Loucy (cell line): ENCODE data around the gene GUCY1A2.

Source experiments
- CTCF ChIP-seq: fragments of 200-600 bp; sonication (generic); conservative IDR thresholded peaks from 2 replicates; pipeline ENCODE4 v1.5.1; 2014; ENCODE audit warnings: mild to moderate bottlenecking, antibody characterized with exemption, low read length
- EZH2phosphoT487 ChIP-seq: fragments of 200-600 bp; IDR thresholded peaks from 2 replicates; pipeline ENCODE4 v1.6.1; 2018; ENCODE audit warnings: antibody characterized with exemption, mild to moderate bottlenecking, moderate library complexity, borderline replicate concordance

DNA sequence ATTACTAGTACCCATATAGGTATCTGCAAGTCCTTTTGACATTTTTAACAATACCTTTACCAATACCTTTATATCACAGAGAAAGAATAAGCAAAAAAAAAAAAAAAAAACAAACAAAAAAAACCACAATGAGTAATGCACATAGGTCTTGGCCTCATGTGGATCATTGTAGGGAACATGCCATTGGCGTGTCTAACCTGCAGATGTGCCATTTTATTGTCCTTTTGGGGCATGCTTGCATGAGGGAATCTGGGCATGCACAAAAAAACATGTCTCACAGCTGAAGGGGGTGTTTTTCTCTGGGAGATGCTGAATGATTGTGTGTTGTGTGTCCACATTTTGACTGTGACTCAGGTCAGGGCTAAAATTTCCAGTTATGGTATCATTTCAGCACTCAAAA, 361.6 kb downstream of the GUCY1A2 start:
- TF ChIP-seq CTCF (no peak), EZH2phosphoT487 (no peak)
